HG03196 (cell line): Measurements from ENCODE around the gene TBX1.
"Not testable (repeated sequence)": the region's sequence is repeated elsewhere in the genome, so short reads cannot be mapped to it uniquely, and the experiment has no call there.

ENCODE experiments used
- ATAC-seq: cut with Tn5 transposase; IDR thresholded peaks from one replicate; pipeline ENCODE4 v1.9.1; 2021; ENCODE audit not compliant: unreplicated experiment

TBX1 gene

DNA sequence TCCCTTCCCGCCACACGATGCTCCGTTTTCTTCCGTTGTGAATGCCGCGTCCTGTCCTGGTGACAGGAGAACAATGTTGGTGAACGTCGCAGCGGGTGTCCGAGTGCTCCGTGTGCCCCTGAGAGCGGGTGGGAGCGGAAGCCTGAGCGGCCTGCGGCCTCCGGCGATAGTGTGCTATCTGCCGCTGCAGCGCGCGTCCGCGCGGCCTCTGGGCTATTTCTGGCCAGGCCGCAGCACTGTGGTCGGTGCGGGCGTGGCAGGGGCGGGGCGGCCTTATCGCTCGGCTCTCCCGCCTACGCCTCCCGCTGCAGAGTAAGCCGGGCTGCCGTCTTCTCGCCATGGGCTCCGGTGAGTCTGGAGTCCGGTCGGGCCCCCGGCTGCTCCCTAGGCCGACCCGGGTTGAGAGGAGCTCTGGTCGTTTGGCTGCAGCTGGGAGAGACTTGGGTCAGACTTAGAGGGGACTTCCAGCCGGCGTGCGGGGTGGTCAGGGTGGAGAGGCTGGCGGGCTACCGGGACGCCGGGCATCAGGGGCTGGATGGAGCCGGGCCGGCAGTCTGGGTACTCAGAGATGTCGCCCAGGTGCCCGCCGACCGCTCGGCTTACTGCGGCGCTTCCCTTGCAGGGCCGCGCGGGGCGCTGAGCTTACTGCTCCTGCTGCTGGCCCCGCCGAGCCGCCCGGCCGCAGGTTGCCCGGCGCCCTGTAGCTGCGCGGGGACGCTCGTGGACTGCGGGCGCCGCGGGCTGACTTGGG lies 37.2 kb upstream of the TBX1 start, which contains the start of gene GP1BB:
Gene GP1BB, plus strand, starts transcription at position 308 of the 751 bp plus-strand sequence. Its CDS starts 31 bp downstream, at position 339.
- ATAC-seq: no peak

DNA sequence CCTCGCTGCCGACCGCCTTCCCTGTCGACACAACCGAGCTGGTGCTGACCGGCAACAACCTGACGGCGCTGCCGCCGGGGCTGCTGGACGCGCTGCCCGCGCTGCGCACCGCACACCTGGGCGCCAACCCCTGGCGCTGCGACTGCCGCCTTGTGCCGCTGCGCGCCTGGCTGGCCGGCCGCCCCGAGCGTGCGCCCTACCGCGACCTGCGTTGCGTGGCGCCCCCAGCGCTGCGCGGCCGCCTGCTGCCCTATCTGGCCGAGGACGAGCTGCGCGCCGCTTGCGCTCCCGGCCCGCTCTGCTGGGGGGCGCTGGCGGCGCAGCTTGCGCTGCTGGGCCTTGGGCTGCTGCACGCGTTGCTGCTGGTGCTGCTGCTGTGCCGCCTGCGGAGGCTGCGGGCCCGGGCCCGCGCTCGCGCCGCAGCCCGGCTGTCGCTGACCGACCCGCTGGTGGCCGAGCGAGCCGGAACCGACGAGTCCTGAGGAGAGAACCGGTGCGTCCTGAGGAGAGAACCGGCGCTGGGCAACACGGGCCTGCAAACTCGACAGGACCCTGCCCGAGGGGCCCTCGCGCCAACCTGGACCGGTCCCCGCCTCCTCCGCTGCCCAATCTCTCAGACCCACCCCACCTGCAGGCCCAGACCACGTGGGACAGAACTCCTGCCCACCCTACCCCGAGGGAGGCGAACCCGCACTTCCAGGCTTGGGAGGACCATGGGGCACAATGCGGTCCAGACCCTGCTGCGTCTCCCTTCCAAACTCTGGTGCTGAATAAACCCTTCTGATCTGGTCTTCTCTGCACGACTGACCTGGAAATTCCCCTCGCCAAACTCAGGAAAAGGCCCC lies 36.4 kb upstream of the TBX1 start:
- no peak for ATAC-seq

DNA sequence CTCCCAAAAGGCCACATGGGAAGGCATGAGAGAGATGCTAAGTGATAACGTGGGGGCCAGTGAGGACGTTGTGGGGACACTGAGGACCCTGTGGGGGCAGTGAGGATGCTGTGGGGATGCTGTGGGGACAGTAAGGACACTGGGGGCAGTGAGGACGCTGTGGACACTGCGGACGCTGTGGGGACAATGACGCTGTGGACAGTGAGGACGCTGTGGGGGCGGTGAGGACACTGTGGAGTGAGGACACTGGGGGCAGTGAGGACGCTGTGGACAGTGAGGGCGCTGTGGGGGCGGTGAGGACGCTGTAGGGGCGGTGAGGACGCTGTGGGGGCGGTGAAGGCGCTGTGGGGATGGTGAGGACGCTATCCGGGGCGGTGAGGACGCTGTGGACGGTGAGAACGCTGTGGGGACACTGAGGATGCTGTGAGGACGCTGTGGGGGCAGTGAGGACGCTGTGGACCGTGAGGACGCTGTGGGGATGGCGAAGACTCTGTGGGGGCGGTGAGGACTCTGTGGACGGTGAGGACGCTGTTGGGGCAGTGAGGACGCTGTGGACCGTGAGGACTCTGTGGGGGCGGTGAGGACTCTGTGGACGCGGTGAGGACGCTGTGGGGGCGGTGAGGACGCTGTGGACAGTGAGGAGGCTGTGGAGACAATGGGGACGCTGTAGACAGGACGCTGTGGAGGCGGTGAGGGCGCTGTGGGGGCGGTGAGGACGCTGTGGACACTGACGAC lies 35.5 kb upstream of the TBX1 start:
- ATAC-seq: no peak

DNA sequence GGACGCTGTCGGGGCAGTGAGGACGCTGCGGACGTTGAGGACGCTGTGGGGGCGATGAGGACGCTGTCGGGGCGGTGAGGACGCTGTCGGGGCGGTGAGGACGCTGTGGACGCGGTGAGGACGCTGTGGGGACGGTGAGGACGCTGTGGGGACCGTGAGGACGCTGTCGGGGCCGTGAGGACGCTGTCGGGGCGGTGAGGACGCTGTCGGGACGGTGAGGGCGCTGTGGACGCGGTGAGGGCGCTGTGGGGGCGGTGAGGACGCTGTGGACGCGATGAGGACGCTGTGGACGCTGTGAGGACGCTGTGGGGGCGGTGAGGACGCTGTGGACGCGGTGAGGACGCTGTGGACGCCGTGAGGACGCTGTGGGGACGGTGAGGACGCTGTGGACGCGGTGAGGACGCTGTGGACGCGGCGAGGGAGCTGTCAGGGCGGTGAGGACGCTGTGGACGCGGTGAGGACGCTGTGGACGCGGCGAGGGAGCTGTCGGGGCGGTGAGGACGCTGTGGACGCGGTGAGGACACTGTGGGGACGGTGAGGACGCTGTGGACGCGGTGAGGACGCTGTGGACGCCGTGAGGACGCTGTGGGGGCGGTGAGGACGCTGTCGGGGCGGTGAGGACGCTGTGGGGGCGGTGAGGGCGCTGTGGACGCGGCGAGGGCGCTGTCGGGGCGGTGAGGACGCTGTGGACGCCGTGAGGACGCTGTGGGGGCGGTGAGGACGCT lies 34.4 kb upstream of the TBX1 start:
- not testable (repeated sequence) for ATAC-seq

DNA sequence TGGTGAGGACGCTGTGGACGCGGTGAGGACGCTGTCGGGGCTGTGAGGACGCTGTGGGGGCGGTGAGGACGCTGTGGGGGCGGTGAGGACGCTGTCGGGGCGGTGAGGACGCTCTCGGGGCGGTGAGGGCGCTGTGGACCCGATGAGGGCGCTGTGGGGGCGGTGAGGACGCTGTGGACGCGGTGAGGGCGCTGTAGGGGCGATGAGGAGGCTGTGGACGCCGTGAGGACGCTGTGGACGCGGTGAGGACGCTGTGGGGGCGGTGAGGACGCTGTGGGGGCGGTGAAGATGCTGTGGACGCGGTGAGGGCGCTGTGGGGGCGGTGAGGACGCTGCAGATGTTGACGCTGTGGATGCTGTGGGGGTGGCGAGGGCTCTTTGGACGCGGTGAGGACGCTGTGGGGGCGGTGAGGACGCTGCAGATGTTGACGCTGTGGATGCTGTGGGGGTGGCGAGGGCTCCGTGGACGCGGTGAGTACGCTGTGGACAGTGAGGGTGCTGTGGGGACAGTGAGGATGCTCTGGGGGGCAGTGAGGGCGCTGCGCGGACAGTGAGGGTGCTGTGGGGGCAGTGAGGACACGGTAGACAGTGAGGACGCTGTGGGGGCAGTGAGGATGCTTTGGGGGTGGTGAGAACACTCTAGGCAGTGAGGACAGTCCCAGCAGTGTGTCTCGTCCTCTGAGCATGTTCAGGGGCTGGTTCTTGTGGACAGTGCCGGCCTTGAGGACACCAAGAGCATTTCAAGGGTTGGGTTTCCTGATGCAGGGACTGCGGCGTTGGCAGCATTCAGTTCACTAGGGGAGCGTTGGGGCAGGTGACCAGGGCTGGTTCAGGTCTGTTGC lies 33.0 kb upstream of the TBX1 start:
- no peak for ATAC-seq

DNA sequence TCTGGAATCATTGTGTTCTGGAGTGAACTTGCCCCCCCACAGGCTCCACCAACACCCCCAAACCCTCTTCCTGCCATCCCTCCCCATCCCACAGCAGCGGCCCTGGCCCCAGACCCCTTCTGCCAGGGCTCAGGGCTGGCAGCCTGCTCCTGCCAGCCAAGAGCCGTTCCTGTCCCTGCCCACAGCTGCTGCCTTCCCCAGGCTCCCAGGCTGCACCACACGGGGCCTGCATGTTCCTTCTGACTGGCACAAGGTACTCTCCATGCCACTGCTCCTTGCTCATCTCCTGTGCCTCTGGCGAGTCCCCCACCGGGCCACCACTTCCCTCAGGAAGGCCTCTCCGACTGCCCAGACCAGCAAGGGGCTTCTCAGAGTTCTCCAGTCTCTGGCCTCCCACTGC lies 32.3 kb upstream of the TBX1 start:
- no peak for ATAC-seq

DNA sequence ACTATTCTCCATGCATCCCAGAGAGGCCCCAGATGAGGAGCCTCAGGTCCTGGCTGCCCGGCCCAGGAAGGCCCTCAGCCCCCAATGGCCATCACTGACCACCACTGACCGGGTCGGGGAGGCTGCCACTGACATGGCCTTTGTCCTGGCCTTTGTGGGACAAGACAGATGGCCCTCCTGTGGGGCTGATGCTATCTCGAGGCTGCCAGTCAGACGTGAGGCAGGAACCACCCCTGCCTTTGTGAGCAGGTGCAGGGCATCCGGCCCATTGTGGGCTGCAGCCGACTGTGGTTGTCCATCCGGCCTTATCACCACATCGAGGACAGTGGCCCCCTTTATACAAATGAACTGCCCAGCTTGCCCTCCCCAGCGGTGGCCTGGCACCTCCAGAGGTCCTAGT lies 31.7 kb upstream of the TBX1 start:
- ATAC-seq: no peak

DNA sequence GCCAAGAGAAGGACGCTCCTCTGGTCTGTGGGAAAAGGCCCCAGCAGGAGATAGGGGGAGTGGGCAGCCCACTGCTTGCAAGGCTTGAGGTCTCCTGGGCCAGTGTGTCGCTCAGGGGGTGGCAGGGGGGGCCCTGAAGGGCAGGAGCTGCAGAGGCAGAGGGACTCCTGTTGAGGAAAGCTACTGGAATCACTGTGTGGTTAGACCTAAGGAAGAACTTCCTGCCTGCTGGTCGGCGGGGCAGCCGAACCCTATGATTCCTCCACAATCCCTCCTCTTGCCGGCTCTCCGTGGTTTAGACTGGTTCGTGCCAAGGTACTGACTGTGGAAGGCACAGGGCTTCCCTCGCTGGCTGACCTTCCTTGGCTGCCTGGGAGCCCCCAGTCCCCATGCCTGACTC lies 31.1 kb upstream of the TBX1 start:
- no peak for ATAC-seq

DNA sequence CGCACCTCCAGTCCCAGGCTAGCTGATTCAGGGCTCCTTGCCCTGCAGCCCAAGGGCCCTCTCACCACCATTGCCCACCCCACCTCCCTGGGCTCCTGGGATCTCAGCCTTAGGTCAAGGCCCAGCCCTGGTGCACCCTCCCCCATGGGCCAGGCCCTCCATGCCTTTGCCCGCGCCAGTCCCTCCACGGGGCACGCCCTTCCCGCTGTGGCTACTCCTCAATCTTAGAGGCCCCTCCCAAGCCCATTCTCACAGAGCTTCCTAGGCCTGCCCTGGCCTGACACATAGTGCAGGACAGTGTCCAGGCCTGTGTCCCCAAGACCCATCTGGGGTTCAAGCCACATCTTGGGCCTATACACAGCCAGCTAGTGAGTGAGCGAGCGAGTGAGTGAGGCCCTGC lies 30.4 kb upstream of the TBX1 start:
- no peak for ATAC-seq

DNA sequence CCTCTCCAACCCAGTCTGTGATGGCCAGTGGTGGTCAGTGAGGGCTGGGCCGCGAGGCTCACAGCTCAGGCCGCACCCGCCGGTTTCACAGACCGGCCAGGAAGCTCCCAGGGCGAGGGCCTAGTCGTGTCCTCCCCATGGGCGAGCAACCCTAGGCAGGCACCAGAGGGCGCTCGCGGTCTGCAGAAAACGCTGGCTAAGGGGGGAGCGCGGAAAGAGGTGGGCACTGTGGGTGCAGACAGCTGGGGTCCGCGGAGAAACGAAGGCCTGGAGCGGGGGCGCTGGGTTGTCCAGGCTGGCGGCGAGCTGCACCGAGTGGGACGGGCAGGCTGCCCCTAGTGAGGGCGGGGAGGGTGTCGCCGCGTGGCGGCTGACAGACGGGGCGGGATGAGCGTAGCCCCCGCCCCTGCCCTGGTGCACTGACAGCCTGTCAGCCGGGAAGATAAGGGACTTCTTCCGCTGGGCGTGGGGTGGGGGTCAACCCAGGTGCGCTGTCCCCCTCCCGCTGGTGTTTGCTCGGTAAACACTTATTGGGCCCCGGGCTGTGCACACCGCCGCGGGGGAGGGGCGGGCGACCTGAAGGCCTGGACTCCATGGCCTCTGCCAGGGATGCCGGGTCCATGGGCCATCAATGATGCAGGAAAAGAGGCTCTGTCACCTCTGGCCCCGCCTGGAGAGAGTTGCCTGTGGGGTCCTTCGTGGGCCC lies 29.8 kb upstream of the TBX1 start:
- no peak for ATAC-seq

DNA sequence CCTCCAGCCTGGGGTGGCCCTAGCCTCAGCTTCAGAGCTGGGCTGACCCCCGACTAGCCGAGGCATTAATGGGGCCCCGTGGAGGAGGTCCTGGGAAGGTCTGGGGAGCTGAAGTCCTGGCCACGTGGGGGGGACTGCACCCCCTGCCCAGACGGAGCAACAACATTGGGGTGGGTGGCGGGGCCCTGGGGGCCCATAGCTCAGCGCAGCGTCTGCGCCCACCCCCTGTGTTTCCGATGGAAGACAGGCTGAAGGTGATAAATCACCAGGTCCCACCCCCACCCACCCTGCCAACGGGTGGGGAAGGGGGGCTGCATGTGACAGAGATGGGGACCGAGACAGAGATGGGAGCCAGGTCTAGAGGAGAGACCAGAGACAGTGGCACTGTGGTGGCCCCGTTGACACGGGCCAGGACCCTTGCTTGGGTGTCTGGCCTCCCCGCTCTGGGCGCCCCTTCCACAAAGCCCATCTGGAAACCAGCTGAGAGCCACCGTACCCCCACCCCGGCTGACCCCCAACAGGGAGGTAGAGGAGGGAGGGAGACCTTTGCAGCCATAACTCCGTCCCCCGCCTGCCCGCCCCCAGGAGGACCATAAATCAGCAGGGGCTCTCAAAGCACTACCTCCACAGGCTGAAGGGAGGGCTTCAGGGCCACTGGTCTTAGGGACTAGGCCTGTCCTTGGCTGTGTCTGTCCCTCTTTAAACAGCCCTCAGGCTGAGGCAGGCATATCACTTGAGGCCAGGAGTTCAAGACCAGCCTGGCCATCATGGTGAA lies 29.0 kb upstream of the TBX1 start:
- ATAC-seq: no peak

DNA sequence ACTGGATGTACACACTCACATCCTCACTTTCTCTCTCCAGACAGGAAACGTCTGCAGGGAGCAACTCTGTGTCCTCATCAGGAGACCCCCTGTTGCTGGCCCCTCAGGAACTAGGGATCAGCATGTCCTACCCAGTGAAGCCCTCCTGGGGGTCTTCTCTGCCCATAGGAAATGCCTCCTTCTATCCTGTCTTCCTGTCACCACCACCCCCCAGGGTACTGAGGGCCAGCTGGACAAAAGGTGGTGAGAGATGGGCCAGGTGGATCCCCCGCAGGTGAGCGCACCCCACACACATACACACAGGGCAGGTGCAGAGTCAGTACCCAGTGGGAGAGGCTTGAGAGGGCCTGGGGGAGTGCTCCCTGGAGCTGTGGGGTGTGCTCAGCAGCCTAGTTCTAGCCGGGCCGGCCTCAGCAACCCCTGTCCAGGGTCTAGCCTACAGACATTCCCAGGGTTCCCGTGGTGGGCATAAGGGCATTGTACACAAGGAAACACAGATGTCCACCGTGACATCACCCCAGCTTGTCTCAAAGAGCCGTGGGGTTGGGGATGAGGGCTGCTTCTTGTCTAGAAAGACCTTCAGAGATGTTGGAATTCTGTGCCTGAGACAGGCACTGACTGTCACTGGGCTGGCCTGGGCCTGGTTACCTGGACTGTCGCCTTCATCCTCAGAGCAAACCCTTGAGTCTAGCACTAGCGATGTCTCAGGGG lies 28.0 kb upstream of the TBX1 start:
- ATAC-seq: no peak

DNA sequence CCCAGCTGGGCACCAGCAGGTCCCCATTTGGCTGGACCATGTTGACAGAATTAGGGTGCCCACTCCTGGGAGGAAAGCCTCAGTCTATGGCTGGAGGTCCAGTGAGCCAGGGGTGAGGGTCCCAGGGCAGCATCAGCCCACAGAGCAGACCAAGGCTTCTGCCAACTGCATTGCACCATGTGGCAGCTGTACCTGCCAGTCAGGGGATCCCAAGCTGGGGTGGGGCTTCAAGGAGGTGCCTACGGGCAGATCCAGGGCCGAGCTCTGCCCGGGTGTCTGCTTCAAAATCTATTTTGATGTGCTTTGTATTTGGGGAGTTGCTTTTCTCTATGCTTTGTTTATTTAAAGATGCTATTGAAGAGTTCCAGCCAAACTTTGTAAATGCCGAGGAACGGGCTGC lies 26.8 kb upstream of the TBX1 start:
- ATAC-seq: no peak

DNA sequence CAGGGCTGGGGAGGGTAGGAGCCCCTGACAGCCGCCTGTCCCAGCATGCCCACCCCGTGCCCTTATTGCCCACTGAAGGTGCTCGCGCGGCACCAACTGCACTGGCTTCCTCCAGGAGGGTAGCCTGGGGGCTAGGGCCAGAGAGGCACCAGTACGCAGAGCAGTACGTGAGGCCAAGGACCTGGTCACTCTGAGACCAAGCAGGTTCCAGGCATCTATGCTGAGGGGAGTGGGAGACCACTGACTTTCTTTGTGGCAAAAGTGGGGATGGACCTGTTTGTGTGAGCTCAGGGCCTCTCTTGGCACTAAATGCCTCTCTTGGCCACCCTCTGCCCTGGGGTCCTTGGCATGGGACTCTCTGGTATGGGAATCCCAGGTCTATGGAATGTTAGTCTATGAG lies 26.4 kb upstream of the TBX1 start:
- ATAC-seq: no peak

DNA sequence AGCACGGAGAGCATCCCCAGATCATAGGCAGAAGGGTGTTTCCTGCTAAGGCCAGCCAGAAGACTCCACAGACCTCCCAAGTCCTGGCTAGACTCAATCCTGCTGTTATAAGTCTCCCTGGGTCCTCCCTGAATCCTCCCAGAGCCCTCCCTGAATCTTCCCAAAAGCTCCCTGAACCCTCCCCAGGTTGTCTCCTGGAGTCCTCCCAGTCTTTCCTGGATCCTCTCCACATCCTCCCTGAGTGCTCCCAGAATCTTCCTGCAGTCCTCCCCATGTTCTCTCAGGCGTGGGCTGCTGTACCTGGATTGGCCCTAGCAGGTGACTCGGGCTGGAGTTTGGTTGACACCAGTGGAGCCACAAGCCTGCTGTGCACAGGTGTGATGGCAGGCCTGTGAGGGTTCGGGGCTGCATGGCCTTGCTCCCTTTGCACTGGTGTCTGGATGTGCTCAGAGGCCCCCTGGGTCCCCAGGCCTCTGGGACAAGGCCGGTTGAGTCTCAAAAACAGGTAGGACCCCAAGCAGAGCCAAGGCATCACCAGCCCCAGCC lies 25.7 kb upstream of the TBX1 start:
- ATAC-seq: no peak

DNA sequence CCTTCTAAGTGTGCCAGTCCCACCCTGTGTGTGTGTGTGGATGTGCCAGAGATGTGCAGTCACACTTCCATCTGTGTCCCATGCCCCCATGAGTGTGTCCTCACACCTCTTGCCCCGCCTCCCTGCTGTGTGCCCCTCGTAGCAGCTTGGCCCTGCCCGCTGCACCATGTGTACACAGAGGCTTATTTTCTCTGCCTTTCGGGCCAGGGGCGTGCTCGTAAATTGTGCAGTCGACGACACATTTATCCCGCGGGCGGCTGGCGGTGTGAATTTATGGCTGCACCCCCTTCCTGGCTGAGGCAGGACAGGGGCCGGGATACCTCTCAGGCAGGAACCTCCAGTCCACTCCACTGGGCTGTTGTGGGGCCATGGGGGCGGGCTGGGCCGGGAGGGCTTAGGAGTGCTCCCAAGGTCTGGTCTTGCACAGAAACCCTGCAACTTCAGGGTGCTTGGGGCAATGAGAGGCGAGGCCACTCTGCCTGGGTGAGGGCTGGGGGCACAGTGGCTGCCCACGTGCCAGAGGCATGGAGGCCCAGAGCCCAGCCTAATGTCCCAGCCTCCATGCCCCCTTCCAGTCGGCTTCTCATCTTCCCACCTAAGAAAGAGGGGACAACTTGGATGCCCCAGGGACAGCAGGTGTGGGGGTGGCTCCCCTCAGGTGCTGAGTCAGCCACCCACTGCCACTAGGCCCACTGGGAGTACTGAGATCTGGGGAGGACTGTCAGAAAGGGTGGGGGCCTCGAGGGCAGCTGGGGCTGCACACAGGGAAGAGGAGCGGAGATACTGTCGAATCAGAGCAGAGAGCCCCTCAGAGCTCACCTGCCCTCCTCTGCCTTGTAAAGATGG lies 24.7 kb upstream of the TBX1 start:
- no peak for ATAC-seq
